ENCODE data around the gene SLC11A1. TPM values are rescaled to one million over a fixed set of nuclear protein-coding genes. Genes with fewer than 3 reads are reported as not detected.

Gene SLC11A1
- total RNA-seq, 1 experiment from 2014 or later, result 0.33 TPM

DNA sequence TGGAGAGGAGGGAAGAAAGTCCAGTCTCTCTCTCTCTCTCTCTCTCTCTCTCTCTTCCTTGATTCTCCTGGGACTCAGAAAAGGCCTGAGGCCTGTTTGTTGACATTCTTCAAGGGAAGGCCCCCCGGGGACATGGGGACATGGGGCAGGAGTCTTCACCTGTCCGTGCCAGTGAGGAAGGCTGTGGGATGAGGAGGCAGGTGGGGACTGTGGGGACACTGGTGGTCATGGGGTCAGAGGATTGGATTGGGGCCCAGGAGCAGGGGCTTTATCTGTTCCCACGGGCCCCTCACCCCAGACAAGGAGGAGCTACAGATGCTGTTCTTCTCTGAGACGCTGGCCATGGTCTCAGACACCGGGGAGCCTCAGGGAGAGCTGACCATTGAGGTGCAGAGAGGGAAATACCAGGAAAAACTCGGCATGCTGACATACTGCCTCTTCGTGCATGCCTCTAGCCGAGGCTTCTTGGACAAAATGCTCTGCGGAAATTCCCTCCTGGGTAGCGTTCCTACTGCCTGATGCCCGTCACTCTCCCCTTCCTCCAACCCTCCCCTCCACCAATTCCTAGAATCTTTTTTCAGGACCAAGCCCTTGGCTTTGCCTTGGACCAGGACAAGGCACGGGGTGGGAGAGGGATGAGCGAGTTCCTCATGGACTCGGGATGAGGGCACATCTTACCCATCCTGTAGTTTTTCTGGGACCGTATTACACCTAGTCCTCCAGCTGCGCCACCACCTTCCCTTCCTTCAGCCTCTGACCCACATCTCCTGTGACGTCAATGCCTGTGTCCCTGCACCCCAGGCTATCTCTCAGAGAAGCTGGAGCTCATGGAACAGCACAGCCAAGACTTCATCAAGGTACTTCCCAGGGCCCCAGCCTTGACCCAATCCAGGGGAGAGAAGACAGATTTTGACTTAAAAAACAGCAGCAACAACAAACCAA is 24.6 kb upstream of the SLC11A1 start:
- Histone ChIP-seq H3K9ac (ENCODE audit: low read length) (no peak overlapping the region), H3K9me3 (ENCODE audit: low read length) (no peaks in the 10 kb centered on the region), H3K4me2 (ENCODE audit: low read length) (no peak overlapping the region), H3K27me3 (ENCODE audit: low read length) (no peaks in the 10 kb centered on the region), H3F3A (ENCODE audit: low read length, unreplicated experiment) (no peaks in the 10 kb centered on the region), H4K20me1 (ENCODE audit: low read length) (no peaks in the 10 kb centered on the region), H3K4me3 (ENCODE audit: low read length) (no peak overlapping the region), H2AFZ (ENCODE audit: low read length) (no peak overlapping the region), H3K4me1 (ENCODE audit: insufficient read depth, low read length) (no peaks in the 10 kb centered on the region), H3K36me3 (ENCODE audit: low read depth, low read length) (no peaks in the 10 kb centered on the region), H3K79me2 (ENCODE audit: low read length) (no peaks in the 10 kb centered on the region), H3K9me2 (replicated peaks; ENCODE audit: low read length) (no peaks in the 10 kb centered on the region), H3K27ac (ENCODE audit: low read length) (no peak overlapping the region)
- ChIA-PET POLR2A (ENCODE audit: unreplicated experiment) (interaction anchor here (0.6 kb wide), 1 partner anchor 201 kb away, joined by 5 read pairs; no protein-coding TSS in a partner anchor), CTCF (interaction anchor here (0.5 to 1.7 kb wide), 3 partner anchors 34 to 148 kb away, joined by 3 to 13 read pairs (median 6); no protein-coding TSS in a partner anchor)
- TF ChIP-seq EZH2phosphoT487 (IDR thresholded peaks at IDR 0.05; ENCODE audit: borderline replicate concordance, low read length) (no peak), EZH2 (IDR thresholded peaks at IDR 0.05; ENCODE audit: low read length, unreplicated experiment) (no peak)
- TF ChIP-seq, protein P1, sequence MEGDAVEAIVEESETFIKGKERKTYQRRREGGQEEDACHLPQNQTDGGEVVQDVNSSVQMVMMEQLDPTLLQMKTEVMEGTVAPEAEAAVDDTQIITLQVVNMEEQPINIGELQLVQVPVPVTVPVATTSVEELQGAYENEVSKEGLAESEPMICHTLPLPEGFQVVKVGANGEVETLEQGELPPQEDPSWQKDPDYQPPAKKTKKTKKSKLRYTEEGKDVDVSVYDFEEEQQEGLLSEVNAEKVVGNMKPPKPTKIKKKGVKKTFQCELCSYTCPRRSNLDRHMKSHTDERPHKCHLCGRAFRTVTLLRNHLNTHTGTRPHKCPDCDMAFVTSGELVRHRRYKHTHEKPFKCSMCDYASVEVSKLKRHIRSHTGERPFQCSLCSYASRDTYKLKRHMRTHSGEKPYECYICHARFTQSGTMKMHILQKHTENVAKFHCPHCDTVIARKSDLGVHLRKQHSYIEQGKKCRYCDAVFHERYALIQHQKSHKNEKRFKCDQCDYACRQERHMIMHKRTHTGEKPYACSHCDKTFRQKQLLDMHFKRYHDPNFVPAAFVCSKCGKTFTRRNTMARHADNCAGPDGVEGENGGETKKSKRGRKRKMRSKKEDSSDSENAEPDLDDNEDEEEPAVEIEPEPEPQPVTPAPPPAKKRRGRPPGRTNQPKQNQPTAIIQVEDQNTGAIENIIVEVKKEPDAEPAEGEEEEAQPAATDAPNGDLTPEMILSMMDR (conservative IDR thresholded peaks at IDR 0.05; ENCODE audit: low read depth, low read length), result no peak
- no TSS peak for BruUV-seq (replicated peaks)
- ATAC-seq (no peak), DNase-seq (no peak)
- intact Hi-C loops (cut with micrococcal nuclease), result loop anchor here (10.0 kb wide), 1 partner anchor 173 kb away; no protein-coding TSS in a partner anchor

GRCh38 chr2:218360453-218360852 is 21.6 kb upstream of the SLC11A1 start:
- no peaks in the 10 kb centered on the region for H3K4me1 ChIP-seq (ENCODE audit: insufficient read depth, low read length)
- no peaks in the 10 kb centered on the region for H4K20me1 ChIP-seq (ENCODE audit: low read length)
- no peaks in the 10 kb centered on the region for H3K79me2 ChIP-seq (ENCODE audit: low read length)
- H3K27me3 ChIP-seq (ENCODE audit: low read length), result no peaks in the 10 kb centered on the region
- ChIA-PET CTCF (no interaction called here), POLR2A (ENCODE audit: unreplicated experiment) (no interaction called here)
- no peak overlapping the region for H3K9ac ChIP-seq (ENCODE audit: low read length)
- H3K4me2 ChIP-seq (ENCODE audit: low read length), result no peak overlapping the region
- H3K27ac ChIP-seq (ENCODE audit: low read length), result no peak overlapping the region
- BruUV-seq (replicated peaks), result no TSS peak
- H3K4me3 ChIP-seq (ENCODE audit: low read length), result no peak overlapping the region
- intact Hi-C loops (cut with micrococcal nuclease), result no loop called here
- H3K9me3 ChIP-seq (ENCODE audit: low read length), result no peaks in the 10 kb centered on the region
- TF ChIP-seq EZH2phosphoT487 (IDR thresholded peaks at IDR 0.05; ENCODE audit: borderline replicate concordance, low read length), result no peak
- no peaks in the 10 kb centered on the region for H3K36me3 ChIP-seq (ENCODE audit: low read depth, low read length)
- no peak for DNase-seq
- H2AFZ ChIP-seq (ENCODE audit: low read length), result no peak overlapping the region
- ATAC-seq, result no peak
- H3K9me2 ChIP-seq (replicated peaks; ENCODE audit: low read length), result no peaks in the 10 kb centered on the region
- no peaks in the 10 kb centered on the region for H3F3A ChIP-seq (ENCODE audit: low read length, unreplicated experiment)

GRCh38 chr2:218362606-218363005 is 19.5 kb upstream of the SLC11A1 start:
- no TSS peak for BruUV-seq (replicated peaks)

More at GRCh38 chr2:218362606-218363005, 19.5 kb upstream of the SLC11A1 start:
- ChIA-PET CTCF (interaction anchor here (0.6 kb wide), 1 partner anchor 64 kb away, joined by 3 read pairs; no protein-coding TSS in a partner anchor), POLR2A (ENCODE audit: unreplicated experiment) (interaction anchor here (0.7 kb wide), 1 partner anchor 87 kb away, joined by 18 read pairs; no protein-coding TSS in a partner anchor)
- Histone ChIP-seq H3K4me3 (ENCODE audit: low read length) (no peak overlapping the region), H3K27me3 (ENCODE audit: low read length) (no peaks in the 10 kb centered on the region), H2AFZ (ENCODE audit: low read length) (no peak overlapping the region), H3K9me3 (ENCODE audit: low read length) (no peaks in the 10 kb centered on the region), H3K27ac (ENCODE audit: low read length) (no peak overlapping the region), H3K9ac (ENCODE audit: low read length) (no peak overlapping the region), H3K79me2 (ENCODE audit: low read length) (no peaks in the 10 kb centered on the region), H4K20me1 (ENCODE audit: low read length) (no peaks in the 10 kb centered on the region), H3K4me1 (ENCODE audit: insufficient read depth, low read length) (no peaks in the 10 kb centered on the region), H3K36me3 (ENCODE audit: low read depth, low read length) (no peaks in the 10 kb centered on the region), H3F3A (ENCODE audit: low read length, unreplicated experiment) (no peaks in the 10 kb centered on the region), H3K9me2 (replicated peaks; ENCODE audit: low read length) (no peaks in the 10 kb centered on the region), H3K4me2 (ENCODE audit: low read length) (no peak overlapping the region)
- no peak for ATAC-seq
- no peak for TF ChIP-seq EZH2 (IDR thresholded peaks at IDR 0.05; ENCODE audit: low read length, unreplicated experiment)
- TF ChIP-seq, protein P1 (conservative IDR thresholded peaks at IDR 0.05; ENCODE audit: low read depth, low read length), result no peak
- no peak for TF ChIP-seq EZH2phosphoT487 (IDR thresholded peaks at IDR 0.05; ENCODE audit: borderline replicate concordance, low read length)
- intact Hi-C loops (cut with micrococcal nuclease), result no loop called here
- no peak for DNase-seq

Data from PC-3 (cell line).